Fibroblast of lung (primary cell): ENCODE data around the gene FHL2. TPM values are rescaled to one million over a fixed set of nuclear protein-coding genes. Genes with fewer than 3 reads are reported as not detected.

Experiments
- DNase-seq, 2 donors: peaks; one replicate each; pipeline versions ENCODE4 v3.0.0 to v3.0.0-alpha.2; 2010; ENCODE audit warnings: low read depth in 2 of 2
- H2AFZ ChIP-seq: 2 replicates; pipeline ENCODE4 v1.5.1; 2012; ENCODE audit warnings: low read length, control low read depth, inconsistent platforms
- H3K27ac ChIP-seq: 2 replicates; pipeline ENCODE4 v1.5.1; 2011; ENCODE audit warnings: low read length, control low read depth; ENCODE audit not compliant: insufficient read depth
- H3K27me3 ChIP-seq: 2 replicates; pipeline ENCODE4 v1.5.1; 2011; ENCODE audit warnings: mild to moderate bottlenecking, low read length; ENCODE audit not compliant: control insufficient read depth, insufficient read depth
- H3K36me3 ChIP-seq: 2 replicates; pipeline ENCODE4 v1.5.1; 2011; ENCODE audit warnings: low read length; ENCODE audit not compliant: control insufficient read depth, insufficient read depth
- H3K4me1 ChIP-seq: 2 replicates; pipeline ENCODE4 v1.5.1; 2011; ENCODE audit warnings: low read length; ENCODE audit not compliant: control insufficient read depth, insufficient read depth; ENCODE audit errors: extremely low read depth
- H3K4me2 ChIP-seq: 2 replicates; pipeline ENCODE4 v1.5.1; 2011; ENCODE audit warnings: low read length, control low read depth; ENCODE audit not compliant: insufficient read depth; ENCODE audit errors: extremely low read depth
- H3K4me3 ChIP-seq, 4 experiments: fragments of 200-600 bp in 1 of 4; sonication (generic) in 1 of 4; replicated peaks in 1 of 4; 2 replicates each; pipeline ENCODE4 v1.5.1; 2011 to 2016; ENCODE audit warnings: low read length in 4 of 4, low read depth in 3 of 4, mild to moderate bottlenecking in 3 of 4, control low read depth in 2 of 4, inconsistent platforms in 1 of 4, mixed read lengths in 1 of 4; ENCODE audit not compliant: insufficient read depth in 1 of 4; ENCODE audit errors: control extremely low read depth in 1 of 4
- H3K79me2 ChIP-seq: 2 replicates; pipeline ENCODE4 v1.5.1; 2012; ENCODE audit warnings: mild to moderate bottlenecking, low read length, inconsistent platforms; ENCODE audit not compliant: control insufficient read depth, insufficient read depth
- H3K9ac ChIP-seq: 2 replicates; pipeline ENCODE4 v1.5.1; 2011; ENCODE audit warnings: mild to moderate bottlenecking, low read length, control low read depth; ENCODE audit not compliant: insufficient read depth
- H3K9me3 ChIP-seq: 2 replicates; pipeline ENCODE4 v1.5.1; 2012; ENCODE audit warnings: low read depth, low read length; ENCODE audit not compliant: control insufficient read depth, insufficient read depth
- H4K20me1 ChIP-seq: 2 replicates; pipeline ENCODE4 v1.5.1; 2011; ENCODE audit warnings: low read length; ENCODE audit not compliant: control insufficient read depth, insufficient read depth; ENCODE audit errors: extremely low read depth
- CTCF ChIP-seq, 2 donors: IDR thresholded peaks in 1 of 2; conservative IDR thresholded peaks in 1 of 2; 1 replicate in 1 of 2; 2 replicates in 1 of 2; pipeline ENCODE4 v1.5.1; 2011 to 2012; ENCODE audit warnings: low read length in 2 of 2, control low read depth in 1 of 2, inconsistent platforms in 1 of 2, low read depth in 1 of 2, mild to moderate bottlenecking in 1 of 2
- EZH2 ChIP-seq: IDR thresholded peaks from 2 replicates; pipeline ENCODE4 v1.5.1; 2012; ENCODE audit warnings: low read length, control low read depth, mild to moderate bottlenecking; ENCODE audit errors: missing control alignments
- polyA plus RNA-seq, 2 donors: library from polyadenylated mRNA; depleted of rRNA in 1 of 2; stranded (reverse) in 1 of 2; unstranded in 1 of 2; fragments of >200 nt; gene quantifications; 2 replicates each; pipeline ENCODE4 v1.2.1, GENCODE V29; 2011 to 2012; ENCODE audit warnings: missing spikeins in 1 of 2
- total RNA-seq: library from RNA; depleted of rRNA; stranded (reverse); fragments of >200 nt; gene quantifications from 2 replicates; pipeline ENCODE4 v1.2.1, GENCODE V29; 2014

FHL2 gene
- total and polyA plus RNA-seq, 2 donors (not counting 1 experiment from before 2014, with no cell fraction given): 144 to 421 TPM

GRCh38 chr2:105381101-105381668 is 17.7 kb downstream of the FHL2 start:
- DNase-seq: no peak
- no peaks in the 10 kb centered on the region for H3K27me3 ChIP-seq
- H3K4me1 ChIP-seq: peaks cover 34% of the 10 kb centered on the region
- TF ChIP-seq CTCF (conservative IDR thresholded peaks at IDR 0.05 in 1 of 2, IDR thresholded peaks at IDR 0.05 in 1 of 2; ENCODE audit: low read depth in 1 of 2, low read length in 2 of 2): no peak
- no peak for TF ChIP-seq EZH2
- no peak overlapping the region for H3K9ac ChIP-seq
- peaks cover 76% of the 10 kb centered on the region for H3K79me2 ChIP-seq
- no peak overlapping the region for H3K4me3 ChIP-seq
- H4K20me1 ChIP-seq: no peaks in the 10 kb centered on the region
- H2AFZ ChIP-seq: no peak overlapping the region
- H3K4me2 ChIP-seq: no peak overlapping the region
- H3K27ac ChIP-seq: peak overlapping the region; percentile 52
- no peaks in the 10 kb centered on the region for H3K9me3 ChIP-seq
- peaks cover 33% of the 10 kb centered on the region for H3K36me3 ChIP-seq

GRCh38 chr2:105380432-105381100 is 18.3 kb downstream of the FHL2 start:
- Histone ChIP-seq H3K4me3 (no peak overlapping the region), H3K27ac (peak overlapping the region; percentile 52), H3K9ac (no peak overlapping the region), H3K36me3 (peaks cover 36% of the 10 kb centered on the region), H3K9me3 (no peaks in the 10 kb centered on the region), H3K27me3 (no peaks in the 10 kb centered on the region), H3K79me2 (peaks cover 76% of the 10 kb centered on the region), H4K20me1 (no peaks in the 10 kb centered on the region), H3K4me1 (peaks cover 40% of the 10 kb centered on the region), H2AFZ (no peak overlapping the region), H3K4me2 (no peak overlapping the region)
- DNase-seq: no peak
- TF ChIP-seq CTCF (conservative IDR thresholded peaks at IDR 0.05 in 1 of 2, IDR thresholded peaks at IDR 0.05 in 1 of 2; ENCODE audit: low read depth in 1 of 2, low read length in 2 of 2) (no peak), EZH2 (no peak)

GRCh38 chr2:105379741-105380186 is 19.1 kb downstream of the FHL2 start:
- no peak overlapping the region for H3K9ac ChIP-seq
- no peaks in the 10 kb centered on the region for H4K20me1 ChIP-seq
- no peak overlapping the region for H3K4me3 ChIP-seq
- no peak overlapping the region for H2AFZ ChIP-seq
- peaks cover 29% of the 10 kb centered on the region for H3K36me3 ChIP-seq
- peaks cover 70% of the 10 kb centered on the region for H3K79me2 ChIP-seq
- H3K4me2 ChIP-seq: no peak overlapping the region
- TF ChIP-seq EZH2 (no peak), CTCF (conservative IDR thresholded peaks at IDR 0.05 in 1 of 2, IDR thresholded peaks at IDR 0.05 in 1 of 2; ENCODE audit: low read depth in 1 of 2, low read length in 2 of 2) (no peak)
- no peaks in the 10 kb centered on the region for H3K9me3 ChIP-seq
- H3K27me3 ChIP-seq: no peaks in the 10 kb centered on the region
- peak overlapping the region; percentile 52 for H3K27ac ChIP-seq
- H3K4me1 ChIP-seq: peaks cover 43% of the 10 kb centered on the region
- DNase-seq: no peak
